ENCODE measurements around the gene FGD4.
"Not testable (repeated sequence)": the region's sequence is repeated elsewhere in the genome, so short reads cannot be mapped to it uniquely, and the experiment has no call there.

FGD4 gene

DNA sequence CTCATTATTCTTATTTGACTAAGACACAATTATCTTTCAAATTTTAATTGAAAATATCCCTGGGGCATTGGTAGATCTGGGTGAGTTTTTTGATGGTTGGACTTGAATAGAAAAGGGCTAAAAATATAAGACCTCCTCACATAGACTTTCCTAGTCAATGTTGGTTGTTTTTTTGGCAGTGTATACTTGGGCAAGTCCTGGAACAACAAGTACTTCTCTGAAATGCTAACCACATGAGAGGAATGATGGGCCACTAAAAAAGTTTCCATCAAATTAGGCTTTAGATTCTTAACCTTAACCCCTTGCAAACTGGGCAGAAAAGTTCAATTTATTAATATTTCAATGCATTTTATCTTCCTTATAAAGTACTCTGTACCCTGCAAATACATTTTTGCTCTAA is 97.6 kb downstream of the FGD4 start:
- FAIRE-seq: no peak

DNA sequence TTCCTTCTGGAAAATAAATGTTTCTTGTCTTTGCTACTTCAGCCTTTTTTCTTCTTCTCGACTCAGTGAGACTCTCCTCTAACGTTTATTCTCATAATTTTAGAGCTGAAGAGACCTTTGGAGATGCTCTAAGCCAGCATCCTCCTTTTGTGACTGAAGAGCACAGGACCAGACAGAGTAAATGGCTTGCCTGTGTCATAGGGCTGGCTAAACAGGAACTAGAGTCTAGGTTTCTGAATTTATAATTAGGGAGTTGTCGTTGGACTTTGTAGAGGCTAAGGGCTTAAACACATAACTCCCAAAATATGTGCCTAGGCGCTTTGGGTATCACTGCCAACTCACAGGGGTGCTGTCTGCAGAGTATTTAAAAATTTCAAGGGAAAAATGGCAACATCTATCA is 98.5 kb downstream of the FGD4 start:
- no peak for FAIRE-seq

DNA sequence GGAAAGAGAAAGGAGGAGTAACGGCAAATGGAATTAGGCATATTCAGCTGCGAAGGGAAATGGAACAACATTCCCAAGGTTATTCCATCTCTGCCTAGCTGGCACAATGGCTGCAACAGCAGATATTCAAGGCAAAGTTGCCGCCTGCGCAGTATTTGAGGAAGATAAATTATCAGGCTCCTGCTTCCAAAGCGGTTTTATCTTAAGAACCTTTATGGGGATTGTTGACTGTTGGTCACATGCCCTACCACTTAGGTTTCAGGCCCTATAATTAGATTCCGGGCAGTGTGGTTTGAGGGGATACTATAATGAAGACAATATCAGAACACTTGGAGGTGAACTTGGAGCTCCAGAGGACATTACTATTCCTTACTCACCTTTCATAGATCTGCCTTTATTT is 99.7 kb downstream of the FGD4 start:
- no peak for FAIRE-seq

DNA sequence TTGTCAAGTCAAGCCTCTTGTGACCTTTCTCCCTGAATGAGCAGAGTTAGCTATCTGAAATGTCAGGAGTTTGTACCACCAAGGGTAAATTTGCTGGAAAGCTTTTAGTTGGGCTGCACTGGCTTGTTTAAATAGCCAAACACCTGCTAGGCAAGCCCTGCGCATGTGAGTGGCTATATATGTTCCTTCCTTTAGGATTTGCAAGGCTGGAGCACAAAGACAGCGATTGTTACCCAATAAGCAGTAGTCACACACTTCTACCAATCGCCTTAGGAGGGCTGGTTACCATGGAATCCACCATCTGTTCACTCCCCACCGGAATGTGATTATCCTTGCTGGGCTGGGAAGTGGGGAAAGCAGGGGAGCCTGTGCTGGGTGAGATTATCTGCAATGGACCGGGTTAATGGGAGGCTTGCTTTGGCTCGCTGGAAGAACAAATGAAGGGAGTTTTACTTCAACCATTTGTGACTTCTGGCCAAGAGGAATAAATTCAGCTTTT is 102.5 kb downstream of the FGD4 start:
- no peak for FAIRE-seq

DNA sequence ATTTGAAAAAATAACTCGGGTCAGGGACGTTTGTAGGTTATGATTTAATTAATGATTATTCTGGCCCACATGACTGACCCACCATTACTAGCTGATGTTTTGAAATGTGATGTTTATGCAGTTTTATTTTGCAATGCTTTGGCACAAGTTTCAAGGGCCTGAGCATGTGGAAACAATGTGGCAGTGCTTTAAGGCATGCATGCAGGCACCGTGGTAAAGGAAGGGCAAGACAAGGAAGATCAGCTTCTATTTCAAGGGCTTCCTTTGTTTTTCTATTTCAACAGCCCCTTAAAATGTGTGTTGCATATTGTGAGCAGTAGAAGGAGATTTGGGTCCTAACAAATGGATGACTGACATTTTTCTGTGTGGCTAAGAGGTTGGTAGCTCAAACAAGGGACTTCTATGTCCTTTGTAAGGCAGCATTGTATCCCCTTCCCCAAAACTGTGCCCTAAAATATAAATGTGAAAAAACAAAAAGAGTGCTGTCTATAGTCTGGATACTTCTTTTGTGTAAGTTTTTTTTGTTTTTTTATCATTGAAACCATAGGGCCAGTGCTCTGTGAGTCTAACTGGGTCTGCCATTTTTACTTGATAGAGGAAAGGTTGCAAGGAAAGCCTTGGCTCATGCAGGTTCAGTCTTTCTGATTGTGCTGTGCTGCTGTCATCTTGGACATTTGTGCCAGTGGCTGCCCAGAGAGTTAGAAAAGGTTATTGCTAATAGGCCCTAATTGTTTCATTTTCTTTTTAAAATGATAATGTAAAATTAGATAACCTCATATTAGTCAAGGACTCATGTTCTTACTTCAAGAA is 103.5 kb downstream of the FGD4 start:
- FAIRE-seq: no peak

DNA sequence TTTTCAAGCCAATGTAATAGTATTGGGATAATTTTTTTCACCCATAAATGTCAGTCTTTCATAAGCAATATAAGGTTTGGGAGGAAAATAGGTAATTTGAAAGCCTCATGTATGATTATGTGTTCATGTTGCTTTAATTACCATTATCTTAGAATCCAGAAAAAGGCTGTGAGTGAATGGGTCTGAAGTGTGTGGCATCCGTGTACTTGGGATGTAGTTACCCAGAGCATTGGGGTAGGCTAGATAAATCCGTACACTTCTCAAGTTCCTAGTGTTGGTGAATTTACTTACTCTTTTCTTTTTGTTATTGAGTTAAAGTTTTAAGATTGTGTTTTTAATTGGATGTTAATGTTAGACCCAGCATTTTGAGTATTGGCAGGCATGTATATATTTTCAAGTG is 104.4 kb downstream of the FGD4 start:
- no peak for FAIRE-seq

DNA sequence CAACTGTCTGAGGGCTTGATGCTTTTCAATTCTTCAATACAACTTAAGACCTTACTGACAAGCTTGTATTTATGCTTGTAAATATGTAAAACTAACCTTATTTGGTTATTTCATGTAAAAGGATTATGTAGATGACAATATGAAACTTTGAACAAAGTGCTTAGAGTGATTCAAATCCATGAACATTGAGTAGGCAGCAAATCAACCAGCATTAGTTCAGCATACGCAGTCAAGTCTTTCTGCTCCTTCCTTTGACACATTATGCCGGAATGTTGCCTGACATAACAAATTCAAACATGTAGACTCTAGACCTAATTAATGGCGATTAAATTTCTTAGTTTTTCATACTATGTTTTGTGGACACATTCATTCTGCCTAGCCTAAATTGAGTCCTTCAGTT is 105.2 kb downstream of the FGD4 start:
- FAIRE-seq: no peak

DNA sequence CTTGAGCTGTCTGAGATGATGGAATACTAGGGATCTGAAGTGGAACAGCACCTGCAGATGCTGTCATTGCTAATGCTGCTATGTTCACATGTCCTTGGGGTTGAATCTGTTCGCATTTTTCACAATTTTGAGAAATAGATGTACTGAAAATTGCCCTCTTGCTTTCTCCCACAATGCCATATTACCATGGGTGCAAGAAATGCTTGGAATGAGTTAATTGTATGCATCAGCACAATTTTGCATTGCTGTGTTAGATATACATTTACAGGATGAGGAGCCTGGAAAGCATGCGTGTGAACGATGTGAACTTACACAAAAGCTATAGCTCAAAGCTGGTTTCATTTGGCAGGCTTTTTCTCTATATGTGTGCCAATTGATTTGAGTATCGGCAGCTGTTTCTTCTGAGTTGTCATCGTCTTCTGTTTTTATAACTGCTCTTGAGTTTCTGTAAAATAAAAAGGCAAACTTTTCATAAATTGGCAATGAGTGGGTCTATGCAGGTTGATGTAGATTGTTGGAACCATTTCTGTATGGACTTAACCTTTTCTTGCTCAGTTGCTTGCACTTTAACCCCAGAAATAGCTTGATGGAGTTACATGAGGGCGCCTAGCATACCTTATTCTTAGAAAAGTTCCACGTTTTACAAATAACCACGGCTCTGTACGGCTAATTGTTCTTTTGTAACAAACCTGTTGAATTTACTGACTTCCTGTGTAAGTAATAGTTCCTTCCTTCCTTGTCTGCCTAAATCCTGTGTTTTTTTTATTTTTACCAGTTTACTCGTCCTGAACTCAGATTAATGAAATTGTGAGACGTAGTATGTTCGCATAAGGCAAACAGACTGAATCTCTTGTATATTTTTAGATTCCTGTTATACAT is 105.9 kb downstream of the FGD4 start:
- no peak for FAIRE-seq

DNA sequence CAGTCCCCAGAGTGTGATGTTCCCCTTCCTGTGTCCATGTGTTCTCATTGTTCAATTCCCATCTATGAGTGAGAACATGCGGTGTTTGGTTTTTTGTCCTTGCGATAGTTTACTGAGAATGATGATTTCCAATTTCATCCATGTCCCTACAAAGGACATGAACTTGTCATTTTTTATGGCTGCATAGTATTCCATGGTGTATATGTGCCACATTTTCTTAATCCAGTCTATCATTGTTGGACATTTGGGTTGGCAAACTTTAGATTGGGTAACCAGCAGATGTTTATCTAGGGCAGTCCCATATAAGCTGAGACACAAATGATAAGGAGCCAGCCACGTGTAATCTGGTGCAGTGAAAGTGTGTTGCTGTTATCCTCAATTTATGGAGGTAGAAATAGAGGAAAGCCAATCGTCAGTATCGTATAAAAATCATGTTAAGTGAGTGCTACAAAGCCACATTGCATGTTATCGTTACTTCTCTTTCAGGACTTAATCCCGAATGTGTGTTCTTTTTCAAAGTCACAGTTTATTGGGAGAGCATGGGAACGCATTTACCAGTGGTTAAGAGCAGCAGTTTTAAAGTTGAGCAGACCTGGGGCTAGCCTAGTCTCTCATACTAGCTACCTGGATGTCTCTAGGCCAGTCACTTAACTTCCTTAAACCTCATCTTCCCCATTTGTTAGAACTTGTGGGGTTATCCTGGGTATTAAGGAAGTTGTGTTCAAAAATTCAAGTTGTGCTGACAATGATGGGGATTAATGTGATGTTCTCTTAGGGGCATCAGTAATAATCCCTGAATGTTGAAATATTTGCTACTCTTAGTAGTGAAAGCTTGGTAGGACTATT is 108.0 kb downstream of the FGD4 start:
- FAIRE-seq: not testable (repeated sequence)

DNA sequence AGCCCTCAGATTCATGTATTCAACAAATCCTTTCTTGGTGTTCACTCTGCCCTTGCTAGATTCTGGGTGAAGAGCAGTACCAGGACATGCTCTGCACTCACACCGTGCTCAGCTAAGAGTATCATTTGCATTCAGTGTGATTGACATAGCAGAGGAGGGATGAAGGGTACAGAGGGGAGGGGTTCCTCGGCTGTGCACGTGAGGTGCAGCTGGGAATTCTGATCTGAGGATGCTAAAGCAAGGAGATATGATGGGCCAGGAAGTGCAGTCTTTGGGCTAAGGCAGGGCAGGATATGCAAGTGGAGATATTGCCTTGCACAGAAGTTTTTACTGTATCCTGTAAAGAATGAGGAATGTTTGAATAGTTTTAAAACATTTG is 108.6 kb downstream of the FGD4 start:
- FAIRE-seq: no peak

DNA sequence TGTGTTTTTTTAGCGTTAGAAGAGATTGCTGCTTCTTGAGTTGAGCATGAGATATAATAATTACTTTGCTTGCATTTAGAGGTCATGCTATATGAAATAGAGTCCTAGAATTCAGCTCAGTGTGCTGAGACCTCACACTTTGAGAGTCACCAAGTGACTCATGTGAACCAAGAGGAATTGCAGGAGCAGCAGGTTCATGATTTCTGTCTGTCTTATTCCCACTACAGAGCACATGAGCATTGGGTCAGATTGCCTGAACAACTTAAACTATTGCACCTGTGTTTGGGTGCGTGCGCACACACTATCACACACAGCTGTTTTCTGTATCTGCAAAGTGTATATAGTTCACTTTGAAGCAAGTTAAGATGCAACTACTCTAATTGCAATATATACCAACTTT is 109.3 kb downstream of the FGD4 start:
- FAIRE-seq: no peak

DNA sequence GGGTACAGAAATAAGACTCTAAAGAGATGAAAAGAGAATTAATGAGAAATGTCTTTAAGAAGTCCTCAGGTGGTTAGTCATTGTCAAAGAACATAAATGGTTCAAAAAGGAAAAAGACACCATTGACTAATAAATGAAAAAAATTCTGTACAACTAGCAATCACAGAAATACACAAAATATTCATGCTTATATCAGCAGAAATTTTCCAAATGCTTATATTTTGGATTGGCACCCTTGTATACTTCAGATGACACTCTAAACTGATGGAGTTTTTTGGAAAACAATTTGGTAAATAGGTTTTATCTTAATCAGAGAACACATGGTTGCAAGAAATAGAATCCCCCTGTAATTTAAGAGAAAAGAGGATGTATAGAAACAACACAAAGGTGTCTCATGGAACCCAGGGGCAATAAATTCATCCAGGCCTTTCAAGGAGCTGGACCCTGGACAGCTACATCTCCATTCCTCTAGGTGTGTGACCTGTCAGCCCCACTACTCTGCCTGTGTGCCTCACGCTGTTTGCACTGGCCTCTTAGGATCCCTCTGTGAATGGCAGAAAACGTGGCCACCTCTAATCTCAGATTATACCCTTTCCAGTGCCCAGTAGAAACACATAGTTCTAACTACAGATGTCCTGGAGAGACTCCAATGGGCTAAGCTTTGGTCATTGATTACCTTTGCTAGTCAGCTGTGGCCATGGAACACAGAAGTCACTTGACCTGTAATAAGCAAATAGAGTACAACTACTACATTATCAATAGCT is 110.2 kb downstream of the FGD4 start:
- no peak for FAIRE-seq

DNA sequence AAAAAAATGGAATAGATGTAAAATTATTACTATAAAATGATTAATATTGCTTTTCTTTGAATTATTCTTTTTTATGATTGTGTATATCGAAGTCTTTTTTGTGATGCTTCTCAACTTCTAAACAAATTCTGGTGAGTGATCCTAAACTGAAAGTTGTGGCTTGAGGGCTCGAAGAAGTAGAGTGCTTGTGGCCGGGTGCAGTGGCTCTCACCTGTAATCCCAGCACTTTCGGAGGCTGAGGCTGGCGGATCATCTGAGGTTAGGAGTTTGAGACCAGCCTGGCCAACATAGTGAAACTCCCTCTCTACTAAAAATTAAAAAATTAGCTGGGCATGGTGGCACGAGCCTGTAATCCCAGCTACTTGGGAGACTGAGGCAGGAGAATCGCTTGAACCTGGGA is 112.6 kb downstream of the FGD4 start:
- FAIRE-seq: not testable (repeated sequence)

DNA sequence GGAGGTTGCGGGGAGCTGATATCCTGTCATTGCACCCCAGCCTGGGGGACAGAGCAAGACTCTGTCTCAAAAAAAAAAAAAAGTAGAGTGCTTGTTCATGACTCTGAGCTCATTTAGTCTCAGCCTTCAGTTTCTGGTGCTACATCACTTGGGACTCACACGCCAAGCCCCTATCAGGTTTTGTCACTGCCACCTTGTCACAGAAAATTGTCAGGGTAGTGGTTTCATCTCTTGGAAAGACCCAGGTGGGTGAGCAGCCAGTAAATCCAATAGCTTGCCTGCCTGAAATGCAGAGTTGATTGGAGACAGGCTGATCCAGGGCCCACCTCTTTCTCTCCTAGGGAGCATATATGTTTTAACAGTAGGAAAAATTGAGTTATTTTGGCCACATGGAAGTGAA is 113.0 kb downstream of the FGD4 start:
- FAIRE-seq: no peak

DNA sequence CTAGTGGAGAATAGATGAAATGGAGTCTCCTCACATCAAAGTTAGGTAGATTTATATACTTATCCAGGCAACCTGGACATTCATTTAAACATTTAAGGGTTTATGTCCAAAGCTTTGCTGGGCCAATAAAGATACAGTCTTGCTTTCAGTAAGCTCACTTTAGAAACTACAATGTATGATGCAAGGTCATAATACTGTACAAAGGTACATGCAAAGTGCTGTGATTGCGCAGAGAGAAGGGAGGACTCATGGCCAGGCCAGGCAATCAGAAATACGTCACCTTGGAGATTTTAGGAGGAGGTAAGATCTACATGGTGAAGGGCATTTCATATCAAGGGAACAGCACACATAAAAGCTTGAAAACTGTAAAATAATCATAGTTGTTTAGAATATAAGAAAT is 113.6 kb downstream of the FGD4 start:
- FAIRE-seq: no peak

DNA sequence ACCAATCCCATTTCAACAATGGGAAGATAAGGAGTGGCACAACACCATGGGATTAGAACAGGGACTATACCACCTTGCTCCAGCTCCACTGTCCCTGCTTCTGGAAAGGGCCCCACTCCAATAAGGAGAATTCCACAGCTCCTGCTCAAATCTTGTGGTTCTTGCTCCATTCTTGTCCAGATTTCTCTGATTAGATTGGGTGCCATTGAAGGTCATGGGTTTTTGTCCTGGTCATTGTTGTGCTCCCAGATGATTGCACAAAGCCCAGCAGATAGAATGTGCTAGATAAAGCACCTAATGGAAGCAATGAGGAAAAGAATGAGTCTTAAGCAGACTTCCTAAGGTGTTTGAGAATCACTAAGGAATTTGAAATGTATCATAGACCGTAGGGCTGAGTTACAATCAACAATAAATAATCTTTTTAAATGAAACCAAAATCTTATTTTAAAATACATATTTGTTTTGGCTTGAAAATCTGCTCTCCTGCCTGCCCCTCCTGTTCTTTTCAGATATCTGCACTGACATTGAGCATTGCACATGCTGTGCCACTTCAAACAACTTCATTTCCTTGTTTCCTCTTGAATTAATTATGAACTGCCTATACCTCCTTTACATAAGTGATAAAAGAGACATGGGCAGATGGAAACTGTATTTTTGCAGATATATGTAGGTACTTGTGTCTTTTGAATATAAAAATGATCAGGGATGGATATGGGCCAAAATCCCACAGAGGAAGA is 115.9 kb downstream of the FGD4 start:
- FAIRE-seq: no peak

DNA sequence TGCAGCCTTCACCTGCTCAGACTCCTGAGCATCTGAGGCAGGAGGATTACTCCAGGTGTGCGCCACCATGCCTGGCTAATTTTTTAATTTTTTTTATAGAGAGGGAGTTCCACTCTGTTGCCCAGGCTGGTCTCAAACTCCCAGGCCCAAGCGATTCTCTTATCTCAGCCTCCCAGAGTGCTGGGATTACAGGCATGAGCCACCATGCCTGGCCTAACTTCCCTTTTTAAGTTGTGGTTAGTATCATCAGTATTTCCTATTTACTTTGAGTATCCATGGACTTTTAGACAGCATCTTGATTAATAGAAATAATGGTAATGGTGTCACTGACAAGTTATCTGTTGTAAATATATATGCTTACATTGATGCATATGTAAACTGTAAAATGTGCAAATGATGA is 116.9 kb downstream of the FGD4 start:
- no peak for FAIRE-seq

DNA sequence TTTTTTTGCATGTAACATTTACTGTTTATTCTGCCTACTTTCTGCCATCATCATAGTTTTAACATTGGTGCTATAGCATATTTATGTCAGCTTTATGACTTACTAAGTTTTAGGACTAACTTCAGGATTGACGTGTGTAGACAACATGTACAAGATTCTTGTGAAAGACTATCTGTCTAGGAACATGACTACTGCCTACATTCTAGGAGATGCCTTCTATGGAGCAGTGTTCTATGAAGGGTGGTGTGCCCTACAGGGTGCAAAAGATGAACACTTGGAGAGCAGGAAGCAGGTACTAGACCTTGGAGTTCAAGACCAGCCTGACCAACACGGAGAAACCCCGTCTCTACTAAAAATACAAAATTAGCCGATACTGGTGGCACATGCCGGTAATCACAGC is 118.6 kb downstream of the FGD4 start:
- no peak for FAIRE-seq

DNA sequence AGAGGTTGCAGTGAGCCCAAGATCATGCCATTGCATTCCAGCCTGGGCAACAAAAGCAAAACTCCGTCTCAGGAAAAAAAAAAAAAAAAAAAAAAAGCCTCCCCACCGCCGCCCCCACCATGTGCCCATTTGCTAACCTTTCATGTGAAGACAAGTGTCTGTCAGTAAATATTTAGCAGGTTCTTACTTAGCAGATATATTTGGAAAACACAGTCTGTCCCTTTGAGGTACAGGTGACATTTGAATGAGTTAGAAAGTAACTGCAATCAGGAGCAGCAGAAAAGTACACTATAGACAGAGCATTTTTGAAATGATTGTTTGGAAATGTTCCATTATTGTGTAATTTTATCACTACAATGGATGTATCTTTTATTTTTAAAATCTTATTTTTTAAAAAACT is 119.7 kb downstream of the FGD4 start:
- FAIRE-seq: no peak

DNA sequence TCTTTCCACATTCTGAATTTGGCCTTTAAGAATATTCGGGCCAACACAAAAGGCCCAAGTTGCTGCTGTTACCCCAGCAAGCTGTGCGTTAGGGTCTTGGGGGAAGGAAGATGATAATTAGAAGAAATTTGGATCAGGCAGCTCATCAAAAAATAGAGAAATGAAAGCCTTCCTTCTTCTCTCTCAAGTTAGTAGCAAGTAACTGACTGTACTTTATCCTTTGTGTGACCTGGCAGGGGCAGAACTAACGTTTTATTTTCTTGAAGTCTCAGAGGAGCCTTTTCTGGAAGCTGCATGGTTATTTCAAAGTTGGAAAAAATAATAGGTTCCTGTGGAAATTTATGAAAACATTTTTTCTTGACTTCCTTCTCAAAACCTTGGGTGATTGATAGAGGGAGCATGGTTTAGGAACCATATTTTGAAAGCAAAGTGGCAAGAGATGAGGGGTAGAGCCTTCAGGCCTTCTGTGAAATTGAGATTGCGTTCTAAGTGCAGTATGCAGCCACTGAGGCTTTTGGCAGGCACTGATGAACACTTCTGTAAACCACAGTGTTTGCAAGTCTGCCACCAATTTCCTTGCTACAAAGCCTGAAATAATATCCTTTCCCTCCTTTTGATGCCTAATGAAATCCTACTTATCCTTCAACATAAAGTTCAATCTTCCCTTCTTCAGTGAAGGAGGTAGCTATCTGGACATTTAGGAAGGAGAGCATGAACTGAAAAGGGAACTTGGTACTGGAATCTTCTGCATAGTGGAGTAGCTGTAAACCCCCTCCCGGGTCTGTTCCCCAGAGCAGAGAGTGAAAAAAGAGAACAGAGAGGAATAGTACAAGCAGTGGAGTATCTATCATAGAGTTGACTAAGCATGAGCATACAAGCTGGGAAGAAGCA is 123.2 kb downstream of the FGD4 start:
- no peak for FAIRE-seq

DNA sequence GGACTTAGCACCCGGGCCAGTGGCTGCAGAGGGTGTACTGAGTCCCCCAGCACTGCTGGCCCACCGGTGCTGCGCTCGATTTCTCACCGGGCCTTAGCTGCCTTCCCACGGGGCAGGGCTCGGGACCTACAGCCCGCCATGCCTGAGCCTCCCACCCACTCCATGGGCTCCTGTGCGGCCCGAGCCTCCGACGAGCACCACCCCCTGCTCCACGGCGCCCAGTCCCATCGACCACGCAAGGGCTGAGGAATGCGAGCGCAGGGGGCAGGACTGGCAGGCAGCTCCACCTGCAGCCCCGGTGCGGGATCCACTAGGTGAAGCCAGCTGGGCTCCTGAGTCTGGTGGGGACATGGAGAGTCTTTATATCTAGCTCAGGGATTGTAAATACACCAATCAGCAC is 126.4 kb downstream of the FGD4 start:
- not testable (repeated sequence) for FAIRE-seq
